Measurements from ENCODE around the gene ZNF148. TPM values are rescaled to one million over a fixed set of nuclear protein-coding genes. Genes with fewer than 3 reads are reported as not detected.

ZNF148 gene
- total RNA-seq, 1 donor from 2014 or later = 31.6 TPM

DNA sequence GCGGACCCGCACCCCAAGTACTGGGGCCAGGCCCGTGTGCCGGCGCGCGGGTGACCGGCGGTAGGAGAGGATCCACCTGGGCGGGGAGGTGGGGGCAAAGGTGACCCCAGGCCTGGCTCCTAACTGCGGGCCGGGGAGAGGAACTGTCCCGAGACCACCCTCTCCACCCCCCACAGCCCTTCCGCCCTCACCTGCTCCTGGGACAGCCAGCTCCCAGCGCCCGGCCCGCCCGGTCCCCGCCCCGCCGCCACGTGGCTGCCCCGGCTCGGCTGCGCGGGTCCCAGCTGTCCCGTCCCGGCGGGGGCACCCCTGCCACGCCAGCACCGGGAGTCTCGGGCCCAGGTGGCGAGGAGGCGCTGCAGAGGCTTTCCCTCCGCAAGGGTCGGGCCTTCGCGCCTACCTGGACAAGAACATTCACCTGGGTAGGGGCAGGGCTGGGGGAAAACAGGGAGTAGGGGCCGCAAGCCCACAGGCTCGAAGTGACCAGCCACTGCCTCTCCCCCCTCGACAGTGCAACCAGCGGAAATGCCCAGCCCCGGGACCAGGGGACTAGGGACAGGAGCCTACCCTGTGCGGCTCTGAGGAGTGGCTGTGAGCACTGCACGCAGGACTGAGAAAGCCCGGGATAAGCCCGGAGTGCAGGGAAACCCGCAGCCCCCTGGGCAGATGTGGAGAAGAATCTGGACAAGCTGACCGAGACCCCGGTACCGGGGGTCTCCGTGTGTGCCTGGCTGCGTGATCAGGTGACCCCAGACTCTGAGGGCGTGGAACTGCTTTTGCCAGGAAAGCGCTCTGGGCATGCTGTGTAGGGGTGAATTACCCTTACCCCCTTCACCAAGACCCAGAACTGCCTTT is 162.4 kb downstream of the ZNF148 start, which contains the start of gene SLC12A8:
SLC12A8 (minus strand) TSS at position 240 of the 855 bp plus-strand sequence. CDS start 1,399 bp downstream, outside the sequence.
- H3K27me3 Mint-ChIP-seq (ENCODE audit: unreplicated experiment) = peaks cover 6% of the 10 kb centered on the region
- H3K36me3 Mint-ChIP-seq (ENCODE audit: unreplicated experiment) = no peaks in the 10 kb centered on the region
- no peaks in the 10 kb centered on the region for H3K9me3 Mint-ChIP-seq (ENCODE audit: unreplicated experiment)
- H3K27ac Mint-ChIP-seq (ENCODE audit: unreplicated experiment) = no peak within 1 kb of the TSS
- H3K4me1 Mint-ChIP-seq (ENCODE audit: low read depth, unreplicated experiment) = peaks cover 2% of the 10 kb centered on the region
- no peak for TF ChIP-seq CTCF (IDR thresholded peaks at IDR 0.05; ENCODE audit: partially characterized antibody, unreplicated experiment)
- no peak for DNase-seq
- peak within 1 kb of the TSS; percentile 74 for H3K4me3 Mint-ChIP-seq (ENCODE audit: unreplicated experiment)

- Mint-ChIP-seq H3K4me1 (ENCODE audit: low read depth, unreplicated experiment) (peaks cover 2% of the 10 kb centered on the region), H3K9me3 (ENCODE audit: unreplicated experiment) (no peaks in the 10 kb centered on the region), H3K27ac (ENCODE audit: unreplicated experiment) (no peak overlapping the region), H3K36me3 (ENCODE audit: unreplicated experiment) (no peaks in the 10 kb centered on the region), H3K4me3 (ENCODE audit: unreplicated experiment) (peak overlapping the region; percentile 64), H3K27me3 (ENCODE audit: unreplicated experiment) (peaks cover 6% of the 10 kb centered on the region)
- TF ChIP-seq CTCF (IDR thresholded peaks at IDR 0.05; ENCODE audit: partially characterized antibody, unreplicated experiment) = no peak
- peak; percentile 37 for DNase-seq
These were observed 163.0 kb downstream of the ZNF148 start for GRCh38 chr3:125212091-125212508.

DNA sequence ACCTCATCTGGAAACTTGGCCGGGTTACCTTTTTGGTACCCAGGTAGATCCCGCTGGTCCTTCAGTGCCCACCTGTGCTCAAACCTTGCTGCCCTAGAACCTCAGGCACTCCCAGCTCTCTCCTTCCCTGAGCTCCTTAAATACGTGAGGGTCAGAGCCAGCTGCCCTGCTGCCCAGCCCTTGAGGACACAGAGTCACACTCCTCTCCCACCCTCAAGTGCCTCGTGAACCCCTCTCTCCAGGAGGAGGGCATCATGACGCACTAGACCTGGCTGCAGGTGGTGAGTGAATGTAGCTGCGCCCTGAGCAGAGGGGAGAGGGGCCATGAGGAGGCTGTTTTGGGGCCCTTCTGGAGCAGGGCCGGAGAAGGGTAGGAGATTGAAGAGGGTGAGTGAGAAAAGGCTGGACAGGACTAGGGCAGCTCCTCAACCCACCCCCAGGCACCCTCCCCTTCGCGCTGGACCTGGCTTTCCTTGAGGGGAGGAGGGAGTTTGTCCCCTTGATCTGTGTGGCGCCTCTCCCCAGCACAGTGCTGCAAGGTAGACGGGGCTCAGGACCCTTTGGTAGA is 163.5 kb downstream of the ZNF148 start:
- Mint-ChIP-seq H3K36me3 (ENCODE audit: unreplicated experiment) (no peaks in the 10 kb centered on the region), H3K4me1 (ENCODE audit: low read depth, unreplicated experiment) (peaks cover 2% of the 10 kb centered on the region), H3K27me3 (ENCODE audit: unreplicated experiment) (peaks cover 8% of the 10 kb centered on the region), H3K4me3 (ENCODE audit: unreplicated experiment) (peak overlapping the region; percentile 64), H3K27ac (ENCODE audit: unreplicated experiment) (no peak overlapping the region), H3K9me3 (ENCODE audit: unreplicated experiment) (no peaks in the 10 kb centered on the region)
- TF ChIP-seq CTCF (IDR thresholded peaks at IDR 0.05; ENCODE audit: partially characterized antibody, unreplicated experiment) = no peak
- no peak for DNase-seq

DNA sequence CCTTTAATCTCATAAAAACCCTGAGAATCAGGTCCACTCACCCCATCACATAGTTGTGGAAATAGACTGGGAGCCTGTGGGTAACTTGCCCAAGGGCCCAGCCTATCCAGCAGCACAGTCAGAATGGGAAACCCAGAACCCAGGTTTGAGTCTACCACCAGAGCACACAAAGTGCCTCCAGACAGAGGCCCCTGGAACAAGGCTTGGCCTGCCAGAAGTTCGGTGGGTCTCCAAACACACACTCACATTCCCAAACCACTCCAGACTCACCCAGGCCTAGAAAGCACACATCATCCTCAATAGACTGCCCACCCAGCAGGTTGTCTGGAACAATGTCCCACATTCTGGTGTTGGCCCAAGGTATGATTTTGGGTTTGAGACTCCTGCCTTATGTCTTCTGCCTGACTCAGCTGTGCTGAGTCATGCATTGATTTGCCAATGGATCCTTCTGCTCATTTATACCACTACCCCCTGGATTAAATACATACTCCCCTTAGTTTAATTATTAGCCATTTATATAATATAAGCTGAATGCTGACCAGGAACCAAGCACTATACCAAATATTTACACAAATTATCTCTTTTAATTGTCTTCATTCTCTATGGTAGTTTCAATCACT is 167.1 kb downstream of the ZNF148 start:
- H3K27ac Mint-ChIP-seq (ENCODE audit: unreplicated experiment) = no peak overlapping the region
- H3K4me3 Mint-ChIP-seq (ENCODE audit: unreplicated experiment) = no peak overlapping the region

More for the DNA sequence above, 167.1 kb downstream of the ZNF148 start:
- Mint-ChIP-seq H3K9me3 (ENCODE audit: unreplicated experiment) (no peaks in the 10 kb centered on the region), H3K4me1 (ENCODE audit: low read depth, unreplicated experiment) (peaks cover 2% of the 10 kb centered on the region), H3K27me3 (ENCODE audit: unreplicated experiment) (peaks cover 8% of the 10 kb centered on the region), H3K36me3 (ENCODE audit: unreplicated experiment) (no peaks in the 10 kb centered on the region)
- DNase-seq = no peak
- TF ChIP-seq CTCF (IDR thresholded peaks at IDR 0.05; ENCODE audit: partially characterized antibody, unreplicated experiment) = no peak

Data from glutamatergic neuron (in vitro differentiated cells).